Fibroblast of mammary gland (primary cell): ENCODE data around the gene NR2F6.

Source experiments
- DNase-seq: peaks from one replicate; pipeline ENCODE4 v3.0.0-alpha.2; 2010; ENCODE audit warnings: low read depth
- H3K4me3 ChIP-seq: 2 replicates; pipeline ENCODE4 v1.5.1; 2011; ENCODE audit warnings: low read depth, mild to moderate bottlenecking, low read length, moderate library complexity; ENCODE audit not compliant: control insufficient read depth
- CTCF ChIP-seq: conservative IDR thresholded peaks from 2 replicates; pipeline ENCODE4 v1.5.1; 2011; ENCODE audit warnings: low read depth, low read length, inconsistent platforms; ENCODE audit not compliant: control insufficient read depth, insufficient read depth

NR2F6 gene

DNA sequence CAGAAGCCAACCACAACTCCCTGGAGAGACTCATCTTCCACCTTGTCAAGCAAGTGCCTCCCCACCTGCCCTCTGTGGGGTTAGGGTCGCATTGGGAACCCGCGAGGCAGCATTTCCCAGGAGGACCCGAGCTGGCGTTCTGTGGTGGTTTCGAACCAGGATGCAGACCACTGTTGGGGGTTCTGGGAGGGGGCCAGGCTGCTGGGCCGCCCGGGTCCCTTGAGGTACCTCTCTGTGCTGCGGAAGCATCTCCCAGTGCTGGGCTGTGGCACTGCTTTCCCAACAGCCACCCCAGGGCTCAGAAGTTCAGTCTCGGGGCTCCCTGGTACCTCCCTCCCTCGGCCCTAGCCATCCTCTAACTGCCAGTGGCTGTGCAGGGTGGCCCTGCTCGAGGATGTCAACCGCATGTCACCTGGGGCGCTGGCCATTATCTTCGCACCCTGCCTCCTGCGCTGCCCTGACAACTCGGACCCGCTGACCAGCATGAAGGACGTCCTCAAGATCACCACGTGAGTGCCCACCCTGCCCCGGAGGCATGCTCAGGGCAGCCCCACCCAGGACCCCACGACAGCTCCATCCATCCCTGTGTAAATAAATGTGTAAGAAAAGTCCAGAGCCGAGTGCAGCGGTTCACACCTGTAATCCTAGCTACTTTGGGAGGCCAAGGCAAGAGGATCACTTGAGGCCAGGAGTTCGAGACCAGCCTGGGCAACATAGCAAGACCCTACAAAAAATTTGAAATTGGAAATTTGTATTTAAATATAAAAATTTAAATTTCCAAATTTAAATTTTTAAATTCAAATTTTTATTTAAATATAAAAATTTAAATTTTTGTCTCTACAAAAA lies 38.8 kb downstream of the NR2F6 start:
- no peak for TF ChIP-seq CTCF
- H3K4me3 ChIP-seq: no peak overlapping the region
- no peak for DNase-seq

DNA sequence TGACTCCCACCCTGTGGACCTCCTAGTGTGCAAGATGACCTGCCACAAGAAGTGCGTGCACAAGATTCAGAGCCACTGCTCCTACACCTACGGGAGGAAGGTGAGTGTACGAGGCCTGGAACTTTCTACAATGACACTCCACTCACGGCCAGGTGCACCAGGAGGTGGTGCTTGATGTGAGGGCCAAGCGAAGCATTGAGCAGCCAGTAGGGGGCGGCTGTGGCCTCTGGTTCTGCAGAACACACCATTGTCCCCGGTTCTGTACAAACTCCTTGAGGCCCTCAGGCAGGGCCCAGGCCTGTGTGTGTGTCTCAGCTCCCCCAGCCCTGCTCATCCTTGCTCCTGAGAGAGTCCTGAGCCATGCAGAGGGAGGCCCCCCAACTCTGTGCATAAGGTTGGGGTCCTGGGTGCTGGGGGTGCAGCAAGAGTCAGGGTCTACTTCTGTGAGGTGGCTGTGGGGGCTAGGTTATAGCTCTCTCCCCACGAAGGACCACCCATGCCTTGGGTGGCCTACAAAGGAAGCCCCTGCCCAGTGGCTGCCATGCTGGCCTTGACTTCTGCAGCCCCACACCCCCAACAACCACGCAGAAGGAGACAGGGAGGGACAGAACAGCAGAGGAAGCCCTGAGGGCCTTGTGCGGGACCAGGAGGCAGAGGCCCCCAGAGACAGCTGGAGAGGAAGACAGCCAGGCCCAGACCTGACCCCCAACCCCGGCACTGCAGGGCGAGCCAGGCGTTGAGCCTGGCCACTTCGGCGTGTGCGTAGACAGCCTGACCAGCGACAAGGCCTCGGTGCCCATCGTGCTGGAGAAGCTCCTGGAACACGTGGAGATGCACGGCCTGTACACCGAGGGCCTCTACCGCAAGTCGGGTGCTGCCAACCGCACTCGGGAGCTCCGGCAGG lies 40.2 kb downstream of the NR2F6 start:
- peak; percentile 63 for DNase-seq
- H3K4me3 ChIP-seq: no peak overlapping the region
- TF ChIP-seq CTCF: peak; percentile 63

DNA sequence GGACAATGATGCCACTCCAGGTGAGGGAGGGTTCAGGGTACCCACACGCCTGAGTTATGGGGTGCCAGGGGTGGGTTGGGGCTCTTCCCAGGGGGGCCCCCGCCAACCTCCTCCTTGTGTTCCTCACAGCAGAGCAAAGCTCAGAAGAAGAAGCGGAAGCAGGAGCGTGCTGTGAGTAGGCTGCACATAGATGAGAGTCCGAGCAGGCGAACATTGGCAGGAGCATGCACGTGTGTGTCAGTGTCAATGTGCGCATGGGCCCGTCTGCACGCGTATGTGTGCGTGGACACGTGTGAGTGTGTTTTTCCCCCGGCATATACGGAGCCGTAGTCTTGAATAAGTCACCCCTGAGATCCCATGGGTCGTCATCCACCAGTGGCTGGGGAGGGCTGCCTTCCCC lies 43.0 kb downstream of the NR2F6 start:
- no peak for TF ChIP-seq CTCF
- no peak for DNase-seq
- H3K4me3 ChIP-seq: no peak overlapping the region

- no peak for TF ChIP-seq CTCF
- H3K4me3 ChIP-seq: no peak overlapping the region
- DNase-seq: peak; percentile 24
Measured at GRCh38 chr19:17202249-17202648, 43.5 kb downstream of the NR2F6 start.

DNA sequence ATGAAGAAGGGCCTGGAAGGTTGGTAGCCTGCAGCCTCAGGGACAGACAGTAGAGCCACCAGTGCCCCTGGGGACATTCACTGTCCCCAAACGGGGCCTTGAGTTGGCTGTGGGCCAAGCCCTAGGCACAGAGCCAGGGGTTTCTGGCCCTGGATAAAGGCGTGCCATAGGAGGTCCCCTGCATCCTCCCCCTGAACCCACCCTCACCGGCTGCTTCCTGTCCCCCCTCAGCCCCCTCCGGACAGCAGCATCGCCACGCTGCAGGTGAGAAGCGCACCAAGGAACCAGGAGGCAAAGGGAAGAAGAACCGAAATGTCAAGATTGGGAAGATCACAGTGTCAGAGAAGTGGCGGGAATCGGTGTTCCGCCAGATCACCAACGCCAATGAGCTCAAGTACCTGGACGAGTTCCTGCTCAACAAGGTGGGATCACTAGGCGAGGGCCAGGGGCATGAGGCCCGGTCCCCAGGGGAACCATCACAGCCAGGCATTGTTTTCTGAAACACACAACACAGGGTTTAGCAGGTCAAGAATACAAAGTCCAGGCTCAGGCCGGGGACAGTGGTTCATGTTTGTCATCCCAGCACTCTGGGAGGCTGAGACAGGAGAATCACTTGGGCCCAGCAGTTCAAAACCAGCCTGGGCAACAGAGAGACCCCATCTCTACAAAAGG lies 45.2 kb downstream of the NR2F6 start:
- no peak for TF ChIP-seq CTCF
- H3K4me3 ChIP-seq: no peak overlapping the region
- no peak for DNase-seq

GRCh38 chr19:17197666-17198065 lies 48.1 kb downstream of the NR2F6 start:
- DNase-seq: no peak
- TF ChIP-seq CTCF: no peak
- no peak overlapping the region for H3K4me3 ChIP-seq
